HepG2 (cell line): ENCODE results near the gene SLC13A3. TPM values are rescaled to one million over a fixed set of nuclear protein-coding genes. Genes with fewer than 3 reads are reported as not detected.

Experiments
- CREB1 ChIP-seq, 2 experiments: fragments of 450-650 bp in 1 of 2; IDR thresholded peaks; 2 replicates each; pipeline ENCODE4 v1.6.1; 2016 to 2017; ENCODE audit warnings: control low read depth in 1 of 2, mild to moderate bottlenecking in 1 of 2, missing compliant biosample characterization in 1 of 2, missing genetic modification characterization in 1 of 2
- GABPB1 ChIP-seq: IDR thresholded peaks from 2 replicates; pipeline ENCODE4 v1.6.1; 2016; ENCODE audit warnings: mild to moderate bottlenecking, missing genetic modification reagents, moderate library complexity, missing compliant biosample characterization
- LRRFIP1 ChIP-seq: sonication (generic); formaldehyde crosslinking; conservative IDR thresholded peaks from 2 replicates; pipeline ENCODE4 v1.4.0; 2020; ENCODE audit warnings: missing genetic modification reagents
- MED13 ChIP-seq: sonication (generic); formaldehyde crosslinking; IDR thresholded peaks from 2 replicates; pipeline ENCODE4 v1.5.0; 2020; ENCODE audit warnings: missing genetic modification reagents
- TFDP2 ChIP-seq: sonication (generic); formaldehyde crosslinking; IDR thresholded peaks from 2 replicates; pipeline ENCODE4 v1.4.0; 2020; ENCODE audit warnings: missing genetic modification reagents
- TMF1 ChIP-seq: sonication (generic); formaldehyde crosslinking; IDR thresholded peaks from 2 replicates; pipeline ENCODE4 v1.8.1; 2022; ENCODE audit warnings: low read depth, missing genetic modification reagents
- ZBTB4 ChIP-seq: sonication (generic); formaldehyde crosslinking; IDR thresholded peaks from 2 replicates; pipeline ENCODE4 v1.4.0; 2020; ENCODE audit warnings: missing genetic modification reagents, mild to moderate bottlenecking, borderline replicate concordance
- ZFP1 ChIP-seq: IDR thresholded peaks from 2 replicates; pipeline ENCODE4 v1.6.1; 2016
- ZNF280B ChIP-seq: sonication (generic); formaldehyde crosslinking; IDR thresholded peaks from 2 replicates; pipeline ENCODE4 v1.5.0; 2020; ENCODE audit warnings: missing genetic modification reagents, mild to moderate bottlenecking, borderline replicate concordance
- ZNF460 ChIP-seq: sonication (generic); formaldehyde crosslinking; IDR thresholded peaks from 2 replicates; pipeline ENCODE4 v1.5.1; 2020; ENCODE audit warnings: missing genetic modification reagents, mild to moderate bottlenecking, borderline replicate concordance
- ZNF562 ChIP-seq: sonication (generic); formaldehyde crosslinking; IDR thresholded peaks from 2 replicates; pipeline ENCODE4 v1.8.0; 2022; ENCODE audit warnings: missing genetic modification reagents, borderline replicate concordance
- ZNF619 ChIP-seq: sonication (generic); formaldehyde crosslinking; IDR thresholded peaks from 2 replicates; pipeline ENCODE4 v1.4.0; 2020; ENCODE audit warnings: mild to moderate bottlenecking, missing genetic modification reagents
- ZNF660 ChIP-seq: sonication (generic); formaldehyde crosslinking; IDR thresholded peaks from 2 replicates; pipeline ENCODE4 v1.5.1; 2020; ENCODE audit warnings: mild to moderate bottlenecking, low read depth, missing genetic modification reagents, borderline replicate concordance
- ZNF672 ChIP-seq: sonication (generic); formaldehyde crosslinking; IDR thresholded peaks from 2 replicates; pipeline ENCODE4 v1.8.1; 2022; ENCODE audit warnings: missing genetic modification reagents
- ZNF75D ChIP-seq: sonication (generic); formaldehyde crosslinking; IDR thresholded peaks from 2 replicates; pipeline ENCODE4 v1.8.1; 2023; ENCODE audit warnings: missing genetic modification reagents, mild to moderate bottlenecking, borderline replicate concordance
- polyA plus RNA-seq, 8 experiments: library from polyadenylated mRNA; depleted of rRNA in 3 of 8; stranded (reverse) in 7 of 8; unstranded in 1 of 8; fragments of >200 nt; fragmentation: Illumina TruSeq in 4 of 8; extraction: Trizol in 4 of 8; gene quantifications; 2 replicates each; pipeline versions ENCODE4 v1.2.1 to v1.2.3, GENCODE V29; 2011 to 2016; ENCODE audit warnings: low read depth in 4 of 8, missing spikeins in 1 of 8, mixed read lengths in 1 of 8; ENCODE audit not compliant: insufficient read depth in 1 of 8
- total RNA-seq, 5 experiments: library from RNA; depleted of rRNA; stranded (reverse); fragments of >200 nt; fragmentation: Illumina TruSeq; extraction: Trizol; gene quantifications; 2 replicates each; pipeline ENCODE4 v1.2.3, GENCODE V29; 2016; ENCODE audit warnings: low read depth in 1 of 5

Gene SLC13A3
- total and polyA plus RNA-seq, 2 of the 13 experiments (the other 11 are each of a cell fraction or from before 2014, with no cell fraction given): 66.5 to 76.0 TPM

- TF ChIP-seq LRRFIP1 (CRISPR knock-in tag): no peak
- no peak; the same call in 1 of the 2 replicates for TF ChIP-seq CREB1 (IDR thresholded peaks at IDR 0.05)
- peak; percentile 78 for TF ChIP-seq CREB1 (CRISPR knock-in tag; IDR thresholded peaks at IDR 0.05)
- no peak for TF ChIP-seq ZFP1 (CRISPR knock-in tag)
- TF ChIP-seq GABPB1: peak; percentile 52
- TF ChIP-seq ZNF280B (CRISPR knock-in tag): peak; percentile 78
- no peak for TF ChIP-seq ZNF562 (CRISPR knock-in tag)
- peak; percentile 74 for TF ChIP-seq TFDP2 (CRISPR knock-in tag)
- no peak for TF ChIP-seq ZNF75D (CRISPR knock-in tag)
- 0 out of 2 replicates have a peak, but pooled peaks have one; percentile 23 for TF ChIP-seq ZBTB4 (CRISPR knock-in tag)
- TF ChIP-seq MED13 (CRISPR knock-in tag): no peak
- TF ChIP-seq ZNF619 (CRISPR knock-in tag): no peak; the same call in 1 of the 2 replicates
- TF ChIP-seq TMF1 (CRISPR knock-in tag): no peak
- no peak; the same call in 1 of the 2 replicates for TF ChIP-seq ZNF672 (CRISPR knock-in tag)
- no peak for TF ChIP-seq ZNF460
- no peak for TF ChIP-seq ZNF660
These were observed 88.7 kb downstream of the SLC13A3 start (continued) for GRCh38 chr20:46562373-46563169.
